Effector CD4-positive, alpha-beta T cell (primary cell): ENCODE data around the gene RCE1.

Experiments
- DNase-seq: peaks from one replicate; pipeline ENCODE4 v3.0.0-alpha.2; 2020

RCE1 gene

GRCh38 chr11:66845143-66845875 is 2.1 kb downstream of the RCE1 start:
- no peak for DNase-seq

DNA sequence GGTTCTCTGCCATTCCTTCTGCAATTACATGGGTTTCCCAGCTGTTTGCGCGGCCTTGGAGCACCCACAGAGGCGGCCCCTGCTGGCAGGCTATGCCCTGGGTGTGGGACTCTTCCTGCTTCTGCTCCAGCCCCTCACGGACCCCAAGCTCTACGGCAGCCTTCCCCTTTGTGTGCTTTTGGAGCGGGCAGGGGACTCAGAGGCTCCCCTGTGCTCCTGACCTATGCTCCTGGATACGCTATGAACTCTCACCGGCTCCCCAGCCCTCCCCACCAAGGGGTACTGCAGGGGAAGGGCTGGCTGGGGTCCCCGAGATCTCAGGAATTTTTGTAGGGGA is 2.6 kb downstream of the RCE1 start:
- no peak for DNase-seq

DNA sequence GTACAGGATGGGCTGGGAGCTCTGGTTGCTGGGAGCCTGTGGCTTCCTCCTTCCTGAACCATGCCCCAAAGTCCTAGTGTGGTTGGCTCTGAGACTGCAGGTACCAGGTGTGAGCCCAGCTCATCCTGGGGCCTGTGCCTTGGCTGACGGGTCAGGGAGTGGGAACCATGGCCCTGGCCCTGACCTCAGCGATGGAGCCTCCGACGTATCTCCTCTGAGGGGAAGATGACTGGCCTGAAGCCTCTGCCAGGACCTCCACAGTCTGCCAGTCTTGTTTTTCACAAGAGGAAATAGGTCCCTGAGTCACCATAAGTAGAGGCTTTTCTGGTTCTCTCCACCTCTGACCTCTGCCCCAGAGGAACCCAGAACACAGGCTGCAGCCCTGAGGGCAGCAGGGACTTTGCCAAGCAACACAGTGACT is 3.4 kb downstream of the RCE1 start:
- DNase-seq: no peak

GRCh38 chr11:66847461-66848232 is 4.4 kb downstream of the RCE1 start:
- no peak for DNase-seq

DNA sequence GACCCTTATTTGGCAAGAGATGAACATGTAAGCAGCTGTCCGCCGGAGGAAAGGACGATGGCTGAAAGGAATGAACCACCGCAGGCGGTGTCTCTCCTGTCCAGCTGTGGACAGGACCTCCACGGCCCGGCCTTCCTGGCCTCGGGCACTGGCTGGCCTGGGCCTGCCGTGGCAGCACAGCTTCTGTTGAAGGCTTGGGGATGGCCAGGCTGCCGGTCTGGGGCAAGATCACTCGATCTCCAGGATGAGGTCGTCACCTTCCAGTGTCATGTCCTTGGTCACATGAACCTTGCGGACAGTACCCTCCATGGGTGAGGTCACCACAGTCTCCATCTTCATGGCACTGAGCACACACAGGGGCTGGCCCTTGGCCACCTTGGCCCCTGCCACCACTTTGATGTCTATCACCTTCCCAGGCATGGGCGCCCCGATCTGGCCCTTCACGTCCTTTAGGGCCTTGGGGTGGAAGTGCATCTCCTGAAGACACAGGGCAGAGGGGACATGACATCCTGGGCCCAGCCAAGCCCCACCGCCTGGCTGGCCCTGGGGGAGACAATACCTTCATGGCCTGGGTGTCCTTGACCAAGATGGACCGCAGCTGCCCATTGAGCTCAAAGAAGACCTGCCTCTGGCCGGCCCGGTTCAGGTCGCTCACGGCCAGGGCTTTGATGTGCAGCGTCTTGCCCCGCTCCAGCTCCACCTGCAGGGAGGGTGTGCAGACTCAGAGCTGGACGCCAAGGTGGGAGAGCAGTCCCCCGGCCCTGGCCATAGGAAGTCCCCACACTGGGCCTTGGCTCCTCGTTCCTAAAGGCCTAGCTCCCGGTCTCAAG is 5.6 kb downstream of the RCE1 start:
- DNase-seq: no peak

- no peak for DNase-seq
These were observed 6.4 kb downstream of the RCE1 start for GRCh38 chr11:66849501-66850234.

DNA sequence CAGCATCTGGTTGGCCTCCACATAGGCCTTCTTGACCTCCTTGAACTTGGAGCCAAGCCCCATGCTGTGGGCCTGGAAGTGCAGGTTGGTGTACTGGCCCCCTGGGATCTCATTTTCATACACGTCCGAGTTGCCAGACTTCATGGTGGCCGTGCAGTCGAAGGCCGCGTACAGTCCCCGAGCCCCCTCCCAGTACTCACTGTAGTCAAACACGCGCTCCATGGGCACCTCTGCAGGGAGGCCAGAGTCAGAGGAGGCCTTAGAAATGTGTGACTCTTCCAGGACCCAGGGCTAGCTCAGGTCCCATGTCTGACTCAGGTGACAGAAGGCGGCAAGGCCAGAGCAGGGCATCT is 7.0 kb downstream of the RCE1 start:
- no peak for DNase-seq

DNA sequence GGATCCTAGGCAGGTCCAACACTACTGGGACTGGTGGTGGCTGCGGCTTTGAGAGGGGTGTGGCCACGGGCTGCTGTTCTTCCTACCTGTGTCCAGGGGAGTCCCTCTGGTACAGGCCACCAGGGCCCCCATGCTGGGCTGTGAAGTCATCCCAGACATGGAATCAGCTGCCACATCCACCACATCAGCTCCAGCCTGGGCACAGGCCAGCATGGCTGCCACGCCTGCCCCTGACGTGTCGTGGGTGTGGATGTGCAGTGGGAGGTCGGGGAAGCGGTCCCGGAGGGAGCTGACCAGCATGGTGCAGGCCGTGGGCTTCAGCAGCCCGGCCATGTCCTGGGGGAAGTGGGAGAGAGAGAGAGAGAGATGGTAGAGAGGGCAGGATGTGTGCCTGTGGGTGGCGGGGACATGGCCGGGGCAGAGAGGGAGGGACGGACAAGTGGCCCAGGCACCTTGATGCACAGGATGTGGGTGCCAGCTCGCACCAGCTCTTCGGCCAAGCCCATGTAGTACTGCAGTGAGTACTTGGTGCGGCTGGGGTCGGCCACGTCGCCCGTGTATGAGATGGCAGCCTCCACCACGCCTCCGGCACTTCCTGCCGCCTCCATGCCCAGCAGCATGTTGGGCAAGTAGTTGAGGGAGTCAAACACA is 7.5 kb downstream of the RCE1 start:
- no peak for DNase-seq

DNA sequence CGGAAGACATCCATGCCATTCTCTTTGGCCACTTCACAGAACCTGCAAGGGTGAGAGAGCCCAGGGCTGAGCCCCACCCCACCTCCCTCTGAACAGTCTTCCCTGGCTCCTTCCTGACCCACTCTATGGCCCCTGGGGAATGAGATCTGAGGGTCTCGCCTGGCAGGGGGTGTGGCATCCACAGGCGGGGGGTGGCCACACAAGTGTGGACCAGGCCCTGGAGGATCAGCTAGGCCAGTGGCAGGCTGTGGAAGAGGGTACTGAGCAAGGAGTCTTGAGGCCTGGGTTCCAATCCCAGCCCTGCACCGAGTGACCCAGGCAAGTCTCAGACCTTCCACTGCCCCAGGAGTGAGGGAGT is 8.0 kb downstream of the RCE1 start:
- DNase-seq: no peak

DNA sequence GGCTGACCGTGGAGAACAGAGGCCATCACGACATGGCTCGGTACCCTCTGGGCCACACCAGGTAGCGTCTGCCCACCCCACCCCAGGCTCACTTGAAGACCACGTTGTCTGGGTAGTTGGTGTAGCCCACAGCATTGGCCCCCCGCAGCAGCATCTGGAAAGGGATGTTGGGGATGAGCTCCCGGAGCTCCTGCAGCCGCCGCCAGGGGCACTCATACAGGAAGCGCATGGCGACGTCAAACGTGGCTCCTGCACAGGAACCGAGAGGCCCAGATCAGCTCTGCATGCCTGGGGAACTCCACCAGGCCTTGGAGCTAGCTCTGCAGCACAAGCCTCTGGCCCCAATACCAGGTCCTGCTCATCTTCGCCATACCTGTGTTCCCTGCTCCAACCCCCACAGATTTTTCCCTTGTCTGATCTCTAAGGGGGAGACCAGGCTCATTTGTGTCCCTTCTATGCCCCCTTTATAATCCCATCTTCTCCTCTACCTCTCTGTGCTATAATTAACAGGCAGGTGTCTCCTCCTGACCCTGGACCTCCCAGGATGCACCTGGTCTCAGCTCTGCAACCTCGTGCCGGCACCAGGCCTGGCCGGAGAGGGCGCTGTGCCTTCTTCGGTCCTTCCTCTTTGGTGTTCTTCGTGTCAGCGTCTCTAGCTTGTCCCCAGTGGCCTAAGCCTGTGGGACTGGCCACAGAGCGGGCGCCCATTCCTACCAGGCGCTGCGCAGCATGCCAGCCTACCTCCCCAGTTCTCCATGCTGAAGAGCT is 8.6 kb downstream of the RCE1 start:
- DNase-seq: no peak

DNA sequence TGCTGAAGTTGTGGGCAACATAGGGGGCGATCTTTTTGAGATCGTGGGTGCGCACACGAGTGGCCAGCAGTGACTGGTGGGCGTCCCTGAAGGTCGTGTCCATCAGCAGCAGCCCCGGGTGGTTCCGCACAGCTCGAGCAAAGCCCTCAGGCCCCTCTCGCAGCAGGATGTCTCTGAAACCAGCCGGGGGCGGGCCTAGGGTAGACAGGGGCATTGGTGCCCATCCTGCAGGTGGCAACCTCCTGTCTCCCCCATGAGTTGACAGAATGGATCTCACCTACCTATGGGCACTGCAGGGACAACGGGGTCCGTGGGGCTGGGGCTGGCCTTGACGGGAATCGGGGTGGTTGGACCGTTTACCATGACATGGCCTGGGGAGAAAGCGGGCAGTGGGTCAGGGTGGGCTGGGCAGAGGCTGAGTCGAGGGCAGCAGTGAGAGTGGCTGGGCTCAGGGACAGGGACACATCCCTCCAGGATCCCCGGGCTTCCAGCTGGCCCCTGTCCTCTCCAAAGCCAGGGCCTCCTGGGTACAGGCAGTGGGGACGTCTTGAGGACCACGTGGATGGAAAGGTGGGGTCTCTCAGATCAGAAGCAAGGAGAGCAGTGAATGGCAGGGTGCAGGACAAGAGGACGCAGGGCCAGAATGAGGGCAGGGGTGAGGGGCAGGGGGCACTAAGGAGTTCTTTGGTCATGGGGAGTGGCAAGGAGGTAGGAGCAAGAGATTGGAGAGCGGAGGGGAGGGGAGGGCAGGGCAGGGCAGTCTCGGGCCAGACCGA is 9.4 kb downstream of the RCE1 start:
- no peak for DNase-seq

GRCh38 chr11:66853242-66854229 is 10.3 kb downstream of the RCE1 start:
- DNase-seq: no peak

GRCh38 chr11:66854231-66854661 is 11.0 kb downstream of the RCE1 start:
- DNase-seq: no peak

DNA sequence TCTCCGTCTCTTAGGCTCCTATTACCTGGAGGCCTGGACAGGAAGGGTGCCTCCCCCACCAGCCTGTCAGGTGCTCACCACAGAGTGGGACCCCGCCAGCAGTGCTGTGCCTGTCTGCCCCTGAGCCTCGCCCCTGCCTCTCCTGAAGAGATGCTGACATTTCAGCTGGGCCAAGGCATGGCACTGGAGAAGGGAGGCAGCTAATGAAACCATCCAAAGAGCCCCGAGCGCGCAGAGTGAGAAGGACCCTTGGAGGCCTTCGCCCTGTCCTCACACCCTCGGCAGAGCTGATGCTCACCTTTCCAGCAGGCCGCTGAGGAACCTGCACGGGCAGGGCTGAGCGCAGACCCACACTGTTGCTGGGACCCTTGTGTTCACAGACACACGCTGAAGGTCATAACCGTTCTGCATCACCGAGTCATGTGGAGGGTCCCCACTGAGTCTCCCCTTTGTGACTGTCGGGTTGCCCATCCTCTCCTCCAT is 11.5 kb downstream of the RCE1 start:
- no peak for DNase-seq

DNA sequence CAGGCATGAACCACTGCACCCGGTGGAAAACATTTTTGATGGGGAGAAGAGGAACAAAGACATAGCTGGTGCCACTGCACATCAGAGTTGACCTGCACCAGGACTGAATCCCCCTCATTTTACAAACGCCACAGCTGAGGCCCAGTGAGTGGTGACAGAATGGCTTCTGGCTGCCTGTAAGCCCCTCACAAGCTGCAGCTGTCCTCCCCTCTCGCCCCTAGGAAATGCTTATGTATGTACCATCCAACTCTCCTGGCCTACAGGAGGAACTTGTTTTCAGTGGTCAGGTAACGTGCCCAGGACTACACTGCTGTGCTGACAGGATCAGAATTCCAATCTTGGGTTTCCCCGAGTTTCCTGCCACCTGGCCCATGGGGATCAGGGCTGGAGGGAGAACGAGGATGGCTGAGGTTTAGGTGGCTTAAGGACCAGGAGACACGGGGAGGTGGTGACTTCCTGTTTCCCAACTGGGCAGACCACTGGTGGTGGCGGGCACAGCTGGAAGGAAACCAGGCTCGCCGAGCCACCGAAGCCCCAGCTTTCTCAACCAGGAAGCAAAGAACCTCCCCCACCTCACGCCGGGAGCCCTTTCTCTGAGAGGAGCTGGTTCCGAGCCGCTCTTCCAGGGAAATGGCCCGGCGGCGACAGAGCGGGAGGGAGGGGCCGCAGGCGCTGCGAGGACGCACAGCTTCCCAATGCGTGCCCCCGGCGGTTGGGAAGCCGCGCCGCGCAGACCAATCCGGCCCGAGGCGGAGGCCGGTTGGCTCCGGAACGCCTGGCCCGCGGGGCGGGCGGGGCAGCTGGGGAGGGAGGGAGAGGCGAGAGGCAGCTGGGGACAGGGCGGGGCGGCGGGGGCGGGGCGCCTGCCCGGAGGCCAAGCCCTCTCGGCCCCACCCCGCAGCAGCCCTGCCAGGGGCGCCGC is 12.6 kb downstream of the RCE1 start:
- DNase-seq: peak; percentile 63

GRCh38 chr11:66856496-66857233 is 13.4 kb downstream of the RCE1 start, which contains the start of gene LRFN4:
Gene LRFN4, plus strand, starts transcription at chr11:66857064. Its CDS starts 681 bp downstream, at chr11:66857745.
- DNase-seq: peak; percentile 50

DNA sequence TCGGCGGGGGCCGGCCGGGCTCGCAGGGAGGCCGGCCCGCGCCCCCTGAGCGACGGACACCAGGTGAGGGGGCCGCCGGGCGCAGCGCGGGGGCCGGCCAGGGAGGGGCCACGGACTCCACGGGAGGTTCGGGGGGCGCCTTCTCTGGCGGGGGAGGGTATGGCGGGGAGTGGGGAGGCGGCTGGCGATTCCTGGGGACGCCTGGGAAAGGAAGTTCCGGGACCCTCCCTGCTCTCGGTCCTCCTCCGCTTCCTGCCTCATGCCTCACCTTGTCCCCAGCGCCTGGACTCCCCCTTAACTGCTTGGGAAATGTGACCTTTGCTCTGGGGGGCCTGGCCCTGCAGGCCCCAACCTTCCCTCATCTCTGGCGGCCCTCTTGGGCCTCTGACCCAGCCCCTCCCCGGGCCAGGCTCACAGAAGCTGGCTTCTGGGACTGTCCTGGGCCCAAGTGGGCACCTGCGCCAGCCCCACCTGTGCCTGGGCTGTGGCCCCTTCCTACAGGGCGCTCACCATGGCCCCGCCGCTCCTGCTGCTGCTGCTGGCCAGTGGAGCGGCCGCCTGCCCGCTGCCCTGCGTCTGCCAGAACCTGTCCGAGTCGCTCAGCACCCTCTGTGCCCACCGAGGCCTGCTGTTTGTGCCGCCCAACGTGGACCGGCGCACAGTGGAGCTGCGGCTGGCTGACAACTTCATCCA is 14.1 kb downstream of the RCE1 start:
- no peak for DNase-seq
